Measurements from ENCODE around the gene RHBDD3. TPM values are rescaled to one million over a fixed set of nuclear protein-coding genes. Genes with fewer than 3 reads are reported as not detected.

RHBDD3 gene
- total and polyA plus RNA-seq, 9 of the 15 experiments (the other 6 are each of a cell fraction or from before 2014, with no cell fraction given), result 0.32 to 35.6 (median 14.0) TPM

DNA sequence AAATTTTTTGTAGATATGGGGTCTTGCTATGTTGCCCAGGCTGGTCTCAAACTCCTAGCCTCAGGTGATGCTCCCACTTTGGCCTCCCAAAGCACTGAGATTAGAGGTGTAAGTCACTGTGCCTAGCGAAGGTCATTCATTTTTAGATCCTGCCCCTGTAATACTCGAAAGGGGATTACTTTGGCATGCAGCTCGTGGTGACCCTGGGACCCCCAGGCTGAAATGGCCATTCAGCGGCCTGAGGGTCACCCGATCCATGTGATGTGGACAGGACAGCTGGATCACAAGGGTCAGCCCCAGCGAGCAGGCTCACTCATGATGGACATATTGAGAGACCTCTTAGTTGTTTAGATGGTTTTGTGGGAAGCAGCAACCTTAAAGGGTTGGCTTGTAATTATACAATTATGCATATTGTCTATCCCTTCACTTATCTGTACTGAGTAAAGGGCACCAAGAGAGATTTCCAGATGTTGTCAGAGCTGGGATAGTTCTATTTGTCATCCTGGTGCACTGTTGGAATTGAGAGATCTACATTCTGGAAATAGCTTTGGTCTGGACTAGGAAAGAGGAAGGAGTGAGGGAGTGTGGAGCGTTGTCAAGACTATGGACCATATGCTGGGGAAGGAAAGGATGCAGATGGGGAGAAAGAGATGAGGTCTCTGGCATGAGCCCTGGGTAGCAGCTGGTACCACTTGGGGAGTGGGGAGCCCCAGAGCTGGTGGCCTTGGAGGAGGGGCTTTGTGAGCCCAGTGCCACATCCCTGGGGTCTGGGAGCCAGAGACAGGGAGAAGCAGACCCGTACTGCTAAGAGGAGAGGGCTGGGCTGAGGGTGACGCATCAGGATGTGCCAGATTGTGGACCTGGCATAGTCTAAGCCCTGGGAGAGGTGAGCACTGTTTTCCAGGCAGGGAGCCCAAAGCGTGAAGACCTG is 15.5 kb downstream of the RHBDD3 start:
- H3K4me2 ChIP-seq (ENCODE audit: insufficient read depth, low read length), result no peak overlapping the region
- in situ Hi-C loops (cut with MboI), result loop anchor here (10.0 kb wide), 1 partner anchor 397 kb away; no protein-coding TSS in a partner anchor
- no peak overlapping the region for H2AFZ ChIP-seq (ENCODE audit: low read depth, low read length)
- H3K9me3 ChIP-seq (replicated peaks; ENCODE audit: control insufficient read depth, insufficient read depth, low read depth, low read length), result no peaks in the 10 kb centered on the region
- BruUV-seq (replicated peaks), result no TSS peak
- WGBS (ENCODE audit: insufficient coverage, low coverage, missing lambda C conversion rate), result 23% methylated on average over 10 of the region's 10 CpGs
- no peak overlapping the region for H3K4me3 ChIP-seq
- FAIRE-seq (no peak), ATAC-seq (no peak), DNase-seq (ENCODE audit: extremely low read depth in 1 of 4, low spot score in 3 of 4) (peak in 1 of 4 experiments; percentile 3)
- H3K79me2 ChIP-seq (ENCODE audit: control insufficient read depth, insufficient read depth, low read length), result no peaks in the 10 kb centered on the region
- ChIA-PET CTCF (ENCODE audit: low intra/inter-chr PET ratio) (no interaction called here), POLR2A (interaction anchor here (0.6 to 0.7 kb wide), 2 partner anchors 16 to 19 kb away, joined by 3 to 4 read pairs; no protein-coding TSS in a partner anchor)
- H3K27me3 ChIP-seq (ENCODE audit: control insufficient read depth in 2 of 2, insufficient read depth in 2 of 2, low read length in 2 of 2), result no peaks in the 10 kb centered on the region
- intact Hi-C loops (cut with micrococcal nuclease), result no loop called here
- no peak overlapping the region for H3K27ac ChIP-seq (ENCODE audit: extremely low read depth, low read depth, low read length)
- H3K9me1 ChIP-seq (ENCODE audit: control insufficient read depth, insufficient read depth, low read length), result no peaks in the 10 kb centered on the region
- H4K20me1 ChIP-seq (replicated peaks; ENCODE audit: control insufficient read depth, insufficient read depth, low read length), result no peaks in the 10 kb centered on the region
- peaks cover 0 to 8% of the 10 kb centered on the region in 2 experiments; a peak in 2 of 5 replicates for H3K4me1 ChIP-seq (replicated peaks in 1 of 2; ENCODE audit: control insufficient read depth in 2 of 2, insufficient read depth in 2 of 2, low read length in 2 of 2)
- H3K36me3 ChIP-seq (ENCODE audit: control insufficient read depth, insufficient read depth, low read length), result no peaks in the 10 kb centered on the region
- no peak overlapping the region for H3K9ac ChIP-seq (ENCODE audit: insufficient read depth in 1 of 2, low read depth in 2 of 2, low read length in 2 of 2)
- TF ChIP-seq ZNF174 (CRISPR knock-in tag; IDR thresholded peaks at IDR 0.05) (no peak), PRMT5 (CRISPR knock-in tag; IDR thresholded peaks at IDR 0.05) (no peak), CBX1 (IDR thresholded peaks at IDR 0.05; ENCODE audit: low read depth) (no peak), STAT6 (CRISPR knock-in tag; IDR thresholded peaks at IDR 0.05) (no peak), CXXC5 (CRISPR knock-in tag; IDR thresholded peaks at IDR 0.05) (no peak), ZC3H11A (IDR thresholded peaks at IDR 0.05; ENCODE audit: low read depth, low read length) (no peak), PTTG1 (tag; IDR thresholded peaks at IDR 0.05; ENCODE audit: low read depth) (no peak), SAFB (IDR thresholded peaks at IDR 0.05; ENCODE audit: borderline replicate concordance, low read depth, low read length) (no peak), FOXK1 (CRISPR knock-in tag; IDR thresholded peaks at IDR 0.05; ENCODE audit: borderline replicate concordance) (no peak), NBN (IDR thresholded peaks at IDR 0.05; ENCODE audit: low read depth) (no peak), FOXJ2 (tag; IDR thresholded peaks at IDR 0.05) (no peak), BCL6 (CRISPR knock-in tag; IDR thresholded peaks at IDR 0.05) (no peak), POLR2H (tag; IDR thresholded peaks at IDR 0.05; ENCODE audit: low read depth) (no peak), ZFPM2 (CRISPR knock-in tag; IDR thresholded peaks at IDR 0.05) (no peak), ZBTB8A (IDR thresholded peaks at IDR 0.05; ENCODE audit: partially characterized antibody) (no peak)
- TF ChIP-seq, protein P1, sequence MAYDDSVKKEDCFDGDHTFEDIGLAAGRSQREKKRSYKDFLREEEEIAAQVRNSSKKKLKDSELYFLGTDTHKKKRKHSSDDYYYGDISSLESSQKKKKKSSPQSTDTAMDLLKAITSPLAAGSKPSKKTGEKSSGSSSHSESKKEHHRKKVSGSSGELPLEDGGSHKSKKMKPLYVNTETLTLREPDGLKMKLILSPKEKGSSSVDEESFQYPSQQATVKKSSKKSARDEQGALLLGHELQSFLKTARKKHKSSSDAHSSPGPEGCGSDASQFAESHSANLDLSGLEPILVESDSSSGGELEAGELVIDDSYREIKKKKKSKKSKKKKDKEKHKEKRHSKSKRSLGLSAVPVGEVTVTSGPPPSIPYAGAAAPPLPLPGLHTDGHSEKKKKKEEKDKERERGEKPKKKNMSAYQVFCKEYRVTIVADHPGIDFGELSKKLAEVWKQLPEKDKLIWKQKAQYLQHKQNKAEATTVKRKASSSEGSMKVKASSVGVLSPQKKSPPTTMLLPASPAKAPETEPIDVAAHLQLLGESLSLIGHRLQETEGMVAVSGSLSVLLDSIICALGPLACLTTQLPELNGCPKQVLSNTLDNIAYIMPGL (CRISPR knock-in tag; IDR thresholded peaks at IDR 0.05), result no peak

Measured in K562 (cell line).